ENCODE data around the gene VGLL4.

Gene VGLL4

DNA sequence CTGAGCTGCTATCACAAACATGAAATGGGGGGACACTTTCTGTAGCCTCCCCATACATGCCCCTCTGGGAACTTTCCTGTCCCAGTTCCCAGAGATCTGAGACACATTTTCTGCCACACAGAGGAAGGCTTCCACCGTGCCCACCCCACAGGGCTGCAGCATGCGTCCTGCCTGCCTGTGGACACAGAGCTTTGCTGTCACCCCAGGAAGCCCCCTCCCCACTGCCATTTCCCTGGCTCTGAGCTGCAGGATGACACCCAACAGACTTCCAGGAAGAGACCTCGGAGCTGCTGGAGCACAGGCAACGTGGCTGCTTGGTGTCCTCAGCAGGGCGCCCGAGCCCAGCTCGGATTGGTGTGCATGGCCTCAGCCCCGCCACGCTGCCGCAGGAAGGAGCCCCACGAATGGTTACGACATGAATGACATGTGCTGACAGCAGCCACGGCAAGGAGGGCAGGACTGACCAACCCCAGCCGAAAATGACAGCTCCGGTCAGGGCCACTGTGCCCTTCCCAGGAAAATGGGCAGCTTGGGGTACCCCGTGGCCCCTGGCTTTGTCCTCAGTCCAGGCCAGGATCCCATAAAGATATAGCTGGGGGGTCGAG, 81.3 kb downstream of the VGLL4 start:
- Mint-ChIP-seq H3K27me3 (ENCODE audit: low read depth) (no peaks in the 10 kb centered on the region), H3K4me3 (no peak overlapping the region), H3K4me1 (peaks cover 55% of the 10 kb centered on the region), H3K27ac (peak overlapping the region in 2 of 3 experiments; percentile 41 to 68), H3K9me3 (no peaks in the 10 kb centered on the region), H3K36me3 (ENCODE audit: low read depth) (peaks cover 60% of the 10 kb centered on the region)
- TF ChIP-seq CTCF (IDR thresholded peaks at IDR 0.05; ENCODE audit: unreplicated experiment in 3 of 3), result no peak

- H3K9me3 Mint-ChIP-seq, result no peaks in the 10 kb centered on the region
- H3K4me1 Mint-ChIP-seq, result peaks cover 64% of the 10 kb centered on the region
- no peak for TF ChIP-seq CTCF (IDR thresholded peaks at IDR 0.05; ENCODE audit: unreplicated experiment in 3 of 3)
- no peaks in the 10 kb centered on the region for H3K27me3 Mint-ChIP-seq (ENCODE audit: low read depth)
- H3K4me3 Mint-ChIP-seq, result peak overlapping the region in 2 of 3 experiments; percentile 35 to 45
- H3K36me3 Mint-ChIP-seq (ENCODE audit: low read depth), result peaks cover 55% of the 10 kb centered on the region
- H3K27ac Mint-ChIP-seq, result peak overlapping the region; percentile 86 to 96 (median 95)
These were observed 83.0 kb downstream of the VGLL4 start for GRCh38 chr3:11560746-11561145.

- H3K36me3 Mint-ChIP-seq (ENCODE audit: low read depth), result peaks cover 58% of the 10 kb centered on the region
- H3K9me3 Mint-ChIP-seq, result no peaks in the 10 kb centered on the region
- H3K27ac Mint-ChIP-seq, result peak overlapping the region; percentile 86 to 96 (median 95)
- no peaks in the 10 kb centered on the region for H3K27me3 Mint-ChIP-seq (ENCODE audit: low read depth)
- peaks cover 68% of the 10 kb centered on the region for H3K4me1 Mint-ChIP-seq
- peak overlapping the region in 2 of 3 experiments; percentile 35 to 45 for H3K4me3 Mint-ChIP-seq
- no peak for TF ChIP-seq CTCF (IDR thresholded peaks at IDR 0.05; ENCODE audit: unreplicated experiment in 3 of 3)
These were observed 83.7 kb downstream of the VGLL4 start for GRCh38 chr3:11559816-11560633.

- no peak overlapping the region for H3K4me3 Mint-ChIP-seq
- peaks cover 56% of the 10 kb centered on the region for H3K36me3 Mint-ChIP-seq (ENCODE audit: low read depth)
These were observed 84.5 kb downstream of the VGLL4 start for GRCh38 chr3:11558918-11559815.

More at GRCh38 chr3:11558918-11559815, 84.5 kb downstream of the VGLL4 start:
- H3K27me3 Mint-ChIP-seq (ENCODE audit: low read depth), result no peaks in the 10 kb centered on the region
- TF ChIP-seq CTCF (IDR thresholded peaks at IDR 0.05; ENCODE audit: unreplicated experiment in 3 of 3), result no peak
- H3K4me1 Mint-ChIP-seq, result peaks cover 67% of the 10 kb centered on the region
- peak overlapping the region; percentile 86 to 96 (median 95) for H3K27ac Mint-ChIP-seq
- H3K9me3 Mint-ChIP-seq, result no peaks in the 10 kb centered on the region

All from nephron (organoid).